NCI-H510A treated with DMSO at 0.1 percent for 48 hours (cell line): ENCODE results near the gene SMC1B.
"Not testable (repeated sequence)": the region's sequence is repeated elsewhere in the genome, so short reads cannot be mapped to it uniquely, and the experiment has no call there.

ENCODE experiments used
- DNase-seq: peaks from one replicate; lab custom pipeline; 2025; lab: John Stamatoyannopoulos, UW

The SMC1B gene

DNA sequence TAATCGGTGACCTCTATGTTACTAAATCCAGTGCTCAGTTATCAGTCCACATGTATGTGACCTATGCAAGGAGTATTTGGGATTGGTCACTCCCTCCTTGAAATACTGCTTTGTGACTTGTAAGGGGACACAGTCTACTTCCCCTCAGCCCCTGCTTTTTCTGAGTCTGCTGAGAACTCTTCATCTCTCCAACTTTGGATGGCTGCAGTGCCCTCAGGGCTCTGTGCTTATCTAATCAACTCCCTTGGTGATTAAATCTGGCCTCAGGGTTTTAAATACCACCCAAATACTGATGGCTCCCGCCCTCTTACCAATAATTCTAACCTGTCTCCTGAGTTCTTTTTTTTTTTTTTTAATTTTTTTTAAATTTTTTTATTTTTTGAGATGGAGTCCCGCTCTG lies 63.5 kb downstream of the SMC1B start:
- DNase-seq = no peak

- DNase-seq = no peak
Measured at GRCh38 chr22:45344334-45344733, 69.1 kb downstream of the SMC1B start.

- no peak for DNase-seq
Measured at GRCh38 chr22:45343143-45343542, 70.3 kb downstream of the SMC1B start.

DNA sequence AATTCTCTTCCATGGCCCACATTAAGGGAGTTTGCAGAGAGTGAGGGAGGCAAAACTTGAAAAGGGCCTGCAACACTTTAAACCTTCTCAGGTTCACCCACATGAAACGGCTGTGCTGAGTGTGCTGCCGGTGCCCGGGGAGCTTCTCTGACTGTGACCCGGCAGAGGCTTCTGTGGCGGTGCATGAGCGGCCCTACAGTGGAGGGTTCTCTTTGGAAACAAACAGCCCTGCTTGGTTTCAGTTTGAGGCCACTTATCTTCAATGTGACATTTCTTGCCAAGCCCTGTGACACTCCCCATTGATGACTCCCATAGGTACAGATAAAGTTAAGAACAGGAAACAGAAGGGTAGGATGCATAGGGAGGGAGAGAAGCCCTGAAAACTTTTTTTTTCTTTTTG lies 71.9 kb downstream of the SMC1B start:
- no peak for DNase-seq

DNA sequence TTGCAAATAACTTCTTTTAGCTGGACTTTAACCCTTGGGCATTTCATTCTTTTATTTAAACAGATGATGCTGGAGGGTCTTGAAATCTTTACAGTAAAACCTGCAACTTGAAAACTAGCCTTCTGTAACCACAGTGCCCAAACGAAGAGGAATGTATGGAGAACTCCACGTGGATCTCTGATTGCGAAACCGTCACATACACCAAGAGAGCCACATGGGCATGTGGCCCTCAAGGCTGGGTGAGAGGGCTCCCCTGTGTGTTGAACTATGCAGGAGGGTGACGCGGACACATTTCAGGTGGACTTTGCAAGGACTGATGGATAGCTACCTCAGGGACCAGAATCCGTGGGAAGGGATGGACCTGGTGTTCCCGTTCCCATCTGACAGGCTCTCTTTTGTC lies 73.1 kb downstream of the SMC1B start:
- DNase-seq = no peak

GRCh38 chr22:45338795-45339194 lies 74.6 kb downstream of the SMC1B start:
- DNase-seq = no peak

DNA sequence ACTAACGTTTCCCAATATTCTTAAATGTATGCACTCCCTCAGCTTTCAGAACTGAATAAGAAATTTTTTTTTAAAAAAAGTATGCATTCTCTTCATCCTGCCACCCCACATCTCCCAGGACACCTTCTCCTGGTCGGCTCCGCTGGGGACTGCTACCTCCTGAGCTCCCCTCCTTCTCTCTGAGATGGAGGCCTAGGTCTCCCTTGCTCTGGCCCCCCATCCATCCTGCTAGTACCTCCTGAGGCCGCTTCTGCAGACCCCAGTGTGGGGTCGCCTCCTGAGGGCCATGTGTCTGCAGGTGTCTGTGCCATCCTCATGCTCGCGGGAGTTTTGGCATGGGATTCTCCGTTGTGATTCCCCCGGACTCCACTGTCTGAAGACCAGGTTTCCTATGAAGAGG lies 75.9 kb downstream of the SMC1B start:
- no peak for DNase-seq

DNA sequence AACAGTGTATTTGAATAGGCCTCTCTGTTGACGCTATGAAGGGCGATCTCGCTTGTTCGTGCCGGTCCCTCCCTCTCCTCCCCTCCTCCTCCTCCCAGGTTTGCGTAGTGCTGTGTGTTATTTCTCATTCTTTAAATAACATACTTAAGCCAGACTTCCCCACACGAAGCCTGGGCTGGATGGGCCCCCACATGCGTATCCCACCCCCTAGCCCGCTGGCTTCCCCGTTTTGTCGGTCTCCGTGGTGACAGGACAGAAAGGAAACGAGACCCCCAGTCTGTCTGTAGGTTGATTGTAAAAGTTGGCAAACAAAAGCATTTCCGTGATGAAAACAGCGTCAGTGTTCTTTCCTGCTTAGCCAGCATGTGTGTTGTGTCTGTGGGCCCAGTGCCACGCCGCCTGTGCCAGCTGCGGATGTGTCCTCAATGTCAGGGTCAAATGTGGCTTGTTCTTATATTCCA lies 76.4 kb downstream of the SMC1B start:
- no peak for DNase-seq

GRCh38 chr22:45335854-45336522 lies 77.4 kb downstream of the SMC1B start:
- DNase-seq = no peak

DNA sequence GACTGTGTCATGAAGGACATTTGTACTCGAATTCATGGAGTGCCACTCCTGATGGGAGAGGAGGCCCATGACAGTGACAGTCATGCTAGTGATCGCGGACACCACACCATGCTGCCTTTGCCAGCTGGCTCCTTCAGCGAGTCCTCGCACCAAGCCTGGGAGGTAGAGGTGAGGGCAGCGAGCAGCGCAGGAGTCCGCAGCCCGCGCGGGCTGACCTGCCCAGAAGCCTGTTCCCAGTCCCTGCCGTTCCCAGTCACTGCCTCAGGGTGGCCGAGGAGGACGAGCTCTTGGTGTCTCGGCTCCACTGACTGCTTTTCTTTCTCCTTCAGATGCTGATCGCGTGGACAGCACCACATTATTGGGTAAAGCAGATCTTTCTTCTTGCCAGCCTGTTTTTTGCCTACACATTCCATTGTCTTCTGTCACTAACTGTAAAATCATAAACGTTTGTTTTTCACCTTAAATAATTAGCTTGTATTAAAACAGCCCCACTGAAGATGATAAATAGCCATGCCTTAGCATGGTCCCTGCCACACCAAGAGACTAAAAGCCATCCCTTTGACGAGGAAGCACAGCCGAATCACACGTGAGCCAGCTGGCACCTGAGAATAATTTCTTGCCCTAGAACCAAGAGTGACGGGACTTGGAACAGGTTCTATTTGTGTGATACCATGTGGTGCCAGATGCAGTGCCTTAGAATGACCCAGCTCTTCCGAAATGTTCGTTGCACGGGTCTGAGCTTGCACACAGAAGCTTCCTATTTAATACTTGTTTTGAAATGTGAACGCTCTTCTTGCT lies 78.2 kb downstream of the SMC1B start:
- DNase-seq = no peak

GRCh38 chr22:45334528-45334927 lies 78.9 kb downstream of the SMC1B start:
- DNase-seq = no peak

DNA sequence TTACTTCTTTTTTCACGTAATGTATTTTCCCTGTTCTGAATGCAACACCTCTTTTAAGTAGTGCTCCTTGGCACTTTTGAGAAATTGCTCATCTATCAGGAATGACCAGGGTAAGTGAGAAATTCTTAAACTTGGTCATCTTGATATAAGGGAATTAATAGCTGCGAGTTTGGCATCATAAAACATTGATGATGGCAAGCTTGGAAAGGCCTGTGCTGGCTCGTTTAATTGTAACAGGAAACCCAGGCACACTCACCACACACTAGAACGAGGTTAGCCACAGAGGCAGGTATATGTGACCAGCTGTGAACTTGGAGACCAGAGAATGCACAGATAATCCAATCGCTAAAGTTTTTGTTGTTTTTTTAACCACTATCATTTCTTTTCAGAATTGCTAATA lies 79.3 kb downstream of the SMC1B start:
- DNase-seq = peak; percentile 19

DNA sequence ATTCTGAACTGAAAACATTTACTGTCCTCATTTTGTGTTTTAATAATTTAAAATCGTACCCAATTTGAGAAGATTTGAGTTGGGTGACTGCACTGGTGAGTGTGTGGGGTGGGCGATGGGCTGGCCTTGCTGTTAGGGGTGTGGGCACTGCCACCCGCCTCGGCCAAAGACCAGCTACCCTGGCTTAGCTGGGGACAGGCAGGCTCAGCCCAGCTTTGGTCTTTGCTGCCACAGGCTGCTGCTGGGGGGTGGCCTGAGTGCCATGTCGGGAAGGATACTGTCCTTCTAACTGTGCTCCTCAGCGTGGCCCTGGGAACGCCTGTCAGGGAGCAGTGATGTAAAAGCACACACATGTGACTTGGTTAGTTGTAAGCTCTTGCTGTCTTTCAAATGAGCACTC lies 81.4 kb downstream of the SMC1B start:
- no peak for DNase-seq

GRCh38 chr22:45331486-45331885 lies 81.9 kb downstream of the SMC1B start:
- no peak for DNase-seq

- no peak for DNase-seq
Measured at GRCh38 chr22:45330548-45330947, 82.9 kb downstream of the SMC1B start.

DNA sequence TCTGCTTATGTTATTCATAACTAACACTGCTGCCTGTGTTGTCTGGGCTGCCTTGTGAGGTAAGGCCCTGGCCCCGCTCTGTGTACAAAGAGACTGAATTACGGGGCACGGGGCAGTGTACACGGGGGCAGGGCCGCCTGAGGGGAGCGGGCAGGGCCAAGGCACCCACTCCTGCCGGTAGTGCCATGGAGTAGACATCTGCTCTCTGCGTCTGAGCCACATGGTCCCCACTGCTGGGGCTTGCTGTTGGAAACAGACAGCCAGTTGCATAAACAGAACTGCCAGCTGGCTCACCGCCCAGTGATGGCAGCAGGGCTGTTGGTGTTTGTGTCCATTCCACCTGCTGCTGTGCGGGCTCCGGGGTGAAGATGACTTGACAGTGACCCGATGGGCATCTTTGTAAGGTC lies 83.9 kb downstream of the SMC1B start:
- peak; percentile 23 for DNase-seq

DNA sequence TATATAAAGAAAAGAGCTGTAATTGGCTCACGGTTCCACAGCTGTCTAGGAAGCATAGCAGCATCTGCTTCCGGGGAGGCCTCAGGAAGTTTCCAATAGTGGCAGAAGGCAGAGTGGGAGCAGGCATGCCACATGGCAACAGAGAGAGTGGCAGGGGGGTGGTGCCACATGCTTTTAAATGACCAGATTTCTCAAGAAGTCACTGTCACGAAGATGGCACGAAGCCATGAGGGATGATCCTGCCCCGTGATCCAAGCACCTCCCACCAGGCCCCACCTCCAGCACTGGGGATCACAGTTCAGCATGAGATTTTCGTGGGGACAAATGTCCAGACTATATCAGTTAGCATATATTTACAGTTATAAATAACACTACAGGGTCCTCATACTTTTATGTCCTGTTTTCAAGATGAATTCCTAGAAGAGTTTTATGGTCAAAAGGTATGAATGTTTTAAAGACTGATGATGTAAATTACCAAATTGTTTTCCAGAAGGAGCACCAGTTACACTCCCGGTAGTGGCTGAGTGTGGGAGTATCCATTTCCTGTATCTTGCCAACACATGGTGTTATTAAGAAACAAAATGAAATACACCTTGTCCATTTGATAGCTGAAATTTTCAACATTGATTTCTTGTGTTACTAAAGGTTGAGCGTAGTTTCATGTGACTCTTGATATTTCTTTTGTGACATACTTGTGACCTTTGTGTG lies 84.4 kb downstream of the SMC1B start:
- no peak for DNase-seq

- DNase-seq = not testable (repeated sequence)
Measured at GRCh38 chr22:45328261-45328660, 85.1 kb downstream of the SMC1B start.

- no peak for DNase-seq
Measured at GRCh38 chr22:45324311-45324711, 89.1 kb downstream of the SMC1B start.

GRCh38 chr22:45323695-45324094 lies 89.7 kb downstream of the SMC1B start:
- no peak for DNase-seq

DNA sequence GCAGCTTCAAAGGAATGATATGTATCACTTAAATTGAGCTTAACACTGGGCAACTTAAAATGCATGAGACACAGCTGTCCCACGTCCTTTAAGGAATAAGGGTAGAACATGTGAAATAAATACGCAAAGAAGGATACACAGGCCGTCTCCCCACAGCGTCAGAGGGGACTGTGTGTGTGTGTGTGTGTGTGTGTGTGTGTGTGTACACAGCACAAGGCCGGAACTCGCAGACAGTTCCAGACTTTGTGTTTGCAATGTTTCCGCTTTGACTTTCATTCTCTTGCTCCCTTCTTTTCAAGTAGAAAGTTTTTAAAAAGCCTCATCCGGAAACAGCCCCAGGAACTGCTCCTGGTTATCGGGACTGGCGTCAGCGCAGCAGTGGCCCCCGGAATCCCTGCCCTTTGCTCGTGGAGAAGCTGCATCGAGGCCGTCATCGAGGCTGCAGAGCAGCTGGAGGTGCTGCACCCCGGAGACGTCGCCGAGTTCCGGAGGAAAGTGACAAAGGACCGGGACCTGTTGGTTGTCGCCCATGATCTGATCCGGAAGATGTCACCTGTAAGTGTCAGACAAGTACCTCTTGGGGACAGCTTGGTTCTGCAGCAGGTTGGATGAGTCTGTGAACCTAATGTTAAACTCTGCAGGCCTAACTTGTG lies 90.4 kb downstream of the SMC1B start:
- no peak for DNase-seq

DNA sequence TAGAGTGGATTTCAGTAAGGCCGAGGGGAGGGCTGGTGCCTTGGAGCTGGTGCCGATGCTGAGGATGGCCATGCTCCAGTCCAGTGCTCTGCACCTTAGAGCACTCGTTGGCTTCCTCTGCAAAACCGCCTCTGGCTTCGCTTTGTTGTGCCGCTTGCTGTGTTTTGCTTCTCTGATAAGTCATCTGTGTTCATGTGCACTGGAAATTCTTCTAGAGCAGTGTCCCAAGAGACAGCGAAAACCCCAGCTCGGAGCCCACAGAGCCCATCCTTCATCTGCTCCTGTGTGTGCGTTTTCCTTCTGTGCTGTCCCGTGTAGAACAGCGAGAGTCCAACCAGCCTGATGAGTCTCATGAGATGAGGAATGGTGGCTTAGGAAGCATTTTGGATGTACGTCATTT lies 91.6 kb downstream of the SMC1B start:
- DNase-seq = no peak
